ENCODE data around the gene SYT17. TPM values are rescaled to one million over a fixed set of nuclear protein-coding genes. Genes with fewer than 3 reads are reported as not detected.

Gene SYT17, protein sequence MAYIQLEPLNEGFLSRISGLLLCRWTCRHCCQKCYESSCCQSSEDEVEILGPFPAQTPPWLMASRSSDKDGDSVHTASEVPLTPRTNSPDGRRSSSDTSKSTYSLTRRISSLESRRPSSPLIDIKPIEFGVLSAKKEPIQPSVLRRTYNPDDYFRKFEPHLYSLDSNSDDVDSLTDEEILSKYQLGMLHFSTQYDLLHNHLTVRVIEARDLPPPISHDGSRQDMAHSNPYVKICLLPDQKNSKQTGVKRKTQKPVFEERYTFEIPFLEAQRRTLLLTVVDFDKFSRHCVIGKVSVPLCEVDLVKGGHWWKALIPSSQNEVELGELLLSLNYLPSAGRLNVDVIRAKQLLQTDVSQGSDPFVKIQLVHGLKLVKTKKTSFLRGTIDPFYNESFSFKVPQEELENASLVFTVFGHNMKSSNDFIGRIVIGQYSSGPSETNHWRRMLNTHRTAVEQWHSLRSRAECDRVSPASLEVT
- 0.18 TPM for polyA plus RNA-seq (2013)

DNA sequence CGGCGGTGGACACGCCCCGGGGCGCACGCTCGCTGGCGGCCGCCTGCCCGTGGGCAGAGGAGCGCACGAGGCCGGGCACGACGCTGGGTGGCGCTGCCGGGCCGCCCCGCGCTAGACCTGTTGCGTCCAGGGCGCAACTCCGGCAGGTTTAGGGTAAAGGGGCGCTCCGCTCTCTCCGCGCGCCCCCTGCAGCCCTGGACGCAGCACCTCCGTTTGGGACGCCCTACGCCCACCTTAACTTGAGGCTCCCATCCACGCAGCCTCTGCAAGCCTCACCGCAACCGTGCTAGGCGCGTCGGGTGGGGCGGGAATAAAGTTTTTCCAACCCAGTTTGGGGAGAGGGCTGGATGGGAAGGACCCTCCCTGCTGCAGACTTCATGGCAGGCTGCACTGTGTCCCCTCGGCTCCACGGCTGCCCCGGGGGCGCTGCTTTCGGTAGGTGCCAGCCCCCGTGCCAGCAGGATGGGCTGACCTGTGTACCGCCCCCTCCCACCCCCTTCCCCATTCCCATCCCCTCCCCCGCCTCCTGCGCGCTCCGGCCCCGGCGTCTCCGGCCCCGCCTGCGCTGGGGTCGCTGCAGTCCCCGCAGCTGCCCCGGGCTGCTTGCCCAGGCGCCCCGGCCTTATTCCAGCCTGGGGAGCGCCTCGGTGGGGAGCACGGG is at the start of gene SYT17:
Gene SYT17 (plus strand): TSS at position 531 of the 661 bp plus-strand sequence. CDS start 407 bp downstream, outside the sequence.
- no peak within 1 kb of the TSS for H3K27ac ChIP-seq (ENCODE audit: insufficient read depth in 1 of 2, low read depth in 1 of 2, low read length in 2 of 2, poor library complexity in 1 of 2, severe bottlenecking in 2 of 2)
- POLR2A ChIA-PET = no interaction called here
- DNase-seq = peak; percentile 79 to 84 (median 80)
- H3K9me3 ChIP-seq (ENCODE audit: control extremely low read depth in 1 of 5, control insufficient read depth in 4 of 5, insufficient read depth in 2 of 5, low read depth in 1 of 5, low read length in 4 of 5) = peaks cover 0 to 7% (median 2%) of the 10 kb centered on the region in 5 experiments
- CTCF ChIA-PET = no interaction called here
- WGBS (ENCODE audit: insufficient coverage) = 1% methylated on average over 38 of the region's 63 CpGs
- H3K36me3 ChIP-seq (ENCODE audit: control insufficient read depth in 4 of 4, insufficient read depth in 4 of 4, low read length in 3 of 4) = no peaks in the 10 kb centered on the region
- H3K27me3 ChIP-seq (replicated peaks in 2 of 5; ENCODE audit: control insufficient read depth in 4 of 5, insufficient read depth in 5 of 5, low read length in 4 of 5) = peaks cover 8 to 67% (median 21%) of the 10 kb centered on the region in 5 experiments
- peak within 1 kb of the TSS in 5 of 7 experiments; percentile 26 to 63 (median 56) for H3K4me3 ChIP-seq (ENCODE audit: control insufficient read depth in 1 of 7, extremely low read depth in 1 of 7, insufficient read depth in 4 of 7, low read depth in 2 of 7, low read length in 6 of 7)
- H3K4me1 ChIP-seq (ENCODE audit: control extremely low read depth in 1 of 4, control insufficient read depth in 4 of 4, insufficient read depth in 4 of 4, low read length in 3 of 4) = peaks cover 0 to 9% (median 8%) of the 10 kb centered on the region in 4 experiments

DNA sequence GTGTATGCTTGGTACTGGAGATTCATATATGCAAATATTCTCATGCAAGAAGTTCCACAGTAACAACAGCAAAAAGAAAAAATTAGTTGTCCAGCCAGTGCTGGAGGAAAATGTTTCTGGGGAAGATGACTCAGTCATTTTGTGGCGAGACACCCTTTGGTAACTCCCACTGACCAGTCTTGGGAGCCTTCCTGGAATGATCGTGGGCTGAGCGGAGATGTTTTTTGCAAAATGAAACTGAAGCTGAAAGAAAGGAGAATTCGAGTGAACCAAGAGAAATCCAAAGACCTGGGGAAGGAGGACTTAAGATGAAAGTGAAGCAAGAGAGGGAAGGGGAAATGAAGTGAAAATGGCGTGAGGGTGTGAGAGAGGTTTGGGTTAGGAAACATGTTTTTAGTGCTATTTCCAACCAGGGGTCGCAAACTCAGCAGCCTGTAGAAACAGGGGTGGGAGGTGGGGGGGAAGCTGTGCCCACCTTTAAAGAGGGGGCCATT is 49.1 kb upstream of the SYT17 start:
- POLR2A ChIA-PET = no interaction called here
- Histone ChIP-seq H3K4me3 (ENCODE audit: control insufficient read depth in 1 of 7, extremely low read depth in 1 of 7, insufficient read depth in 4 of 7, low read depth in 2 of 7, low read length in 6 of 7) (peak overlapping the region in 6 of 7 experiments; percentile 38 to 82 (median 58)), H3K27me3 (replicated peaks in 2 of 5; ENCODE audit: control insufficient read depth in 4 of 5, insufficient read depth in 5 of 5, low read length in 4 of 5) (no peaks in the 10 kb centered on the region), H3K9me3 (ENCODE audit: control extremely low read depth in 1 of 5, control insufficient read depth in 4 of 5, insufficient read depth in 2 of 5, low read depth in 1 of 5, low read length in 4 of 5) (no peaks in the 10 kb centered on the region), H3K4me1 (ENCODE audit: control extremely low read depth in 1 of 4, control insufficient read depth in 4 of 4, insufficient read depth in 4 of 4, low read length in 3 of 4) (peaks cover 16 to 60% (median 39%) of the 10 kb centered on the region in 4 experiments), H3K27ac (ENCODE audit: insufficient read depth in 1 of 2, low read depth in 1 of 2, low read length in 2 of 2, poor library complexity in 1 of 2, severe bottlenecking in 2 of 2) (peak overlapping the region in 1 of 2 experiments; percentile 80), H3K36me3 (ENCODE audit: control insufficient read depth in 4 of 4, insufficient read depth in 4 of 4, low read length in 3 of 4) (peaks cover 0 to 4% (median under 1%) of the 10 kb centered on the region in 4 experiments)
- 12% methylated on average over 6 of the region's 6 CpGs for WGBS (ENCODE audit: insufficient coverage)
- peak; percentile 31 to 57 (median 56) for DNase-seq
- CTCF ChIA-PET = interaction anchor here (1.1 to 2.4 kb wide), 2 partner anchors 33 to 57 kb away, joined by 4 to 12 read pairs; no protein-coding TSS in a partner anchor

- POLR2A ChIA-PET = no interaction called here
- Histone ChIP-seq H3K27ac (ENCODE audit: insufficient read depth in 1 of 2, low read depth in 1 of 2, low read length in 2 of 2, poor library complexity in 1 of 2, severe bottlenecking in 2 of 2) (peak overlapping the region in 1 of 2 experiments; percentile 80), H3K36me3 (ENCODE audit: control insufficient read depth in 4 of 4, insufficient read depth in 4 of 4, low read length in 3 of 4) (peaks cover 0 to 4% (median under 1%) of the 10 kb centered on the region in 4 experiments), H3K27me3 (replicated peaks in 2 of 5; ENCODE audit: control insufficient read depth in 4 of 5, insufficient read depth in 5 of 5, low read length in 4 of 5) (no peaks in the 10 kb centered on the region), H3K4me3 (ENCODE audit: control insufficient read depth in 1 of 7, extremely low read depth in 1 of 7, insufficient read depth in 4 of 7, low read depth in 2 of 7, low read length in 6 of 7) (peak overlapping the region in 5 of 7 experiments; percentile 22 to 82 (median 62)), H3K4me1 (ENCODE audit: control extremely low read depth in 1 of 4, control insufficient read depth in 4 of 4, insufficient read depth in 4 of 4, low read length in 3 of 4) (peaks cover 16 to 56% (median 37%) of the 10 kb centered on the region in 4 experiments), H3K9me3 (ENCODE audit: control extremely low read depth in 1 of 5, control insufficient read depth in 4 of 5, insufficient read depth in 2 of 5, low read depth in 1 of 5, low read length in 4 of 5) (no peaks in the 10 kb centered on the region)
- CTCF ChIA-PET = interaction anchor here (0.7 to 1.1 kb wide), 2 partner anchors 32 to 56 kb away, joined by 4 read pairs; no protein-coding TSS in a partner anchor
- DNase-seq = peak in 1 of 3 donors; percentile 32
- WGBS (ENCODE audit: insufficient coverage) = 100% methylated on average over 2 of the region's 5 CpGs
Measured at GRCh38 chr16:19119564-19119963, 48.5 kb upstream of the SYT17 start.

DNA sequence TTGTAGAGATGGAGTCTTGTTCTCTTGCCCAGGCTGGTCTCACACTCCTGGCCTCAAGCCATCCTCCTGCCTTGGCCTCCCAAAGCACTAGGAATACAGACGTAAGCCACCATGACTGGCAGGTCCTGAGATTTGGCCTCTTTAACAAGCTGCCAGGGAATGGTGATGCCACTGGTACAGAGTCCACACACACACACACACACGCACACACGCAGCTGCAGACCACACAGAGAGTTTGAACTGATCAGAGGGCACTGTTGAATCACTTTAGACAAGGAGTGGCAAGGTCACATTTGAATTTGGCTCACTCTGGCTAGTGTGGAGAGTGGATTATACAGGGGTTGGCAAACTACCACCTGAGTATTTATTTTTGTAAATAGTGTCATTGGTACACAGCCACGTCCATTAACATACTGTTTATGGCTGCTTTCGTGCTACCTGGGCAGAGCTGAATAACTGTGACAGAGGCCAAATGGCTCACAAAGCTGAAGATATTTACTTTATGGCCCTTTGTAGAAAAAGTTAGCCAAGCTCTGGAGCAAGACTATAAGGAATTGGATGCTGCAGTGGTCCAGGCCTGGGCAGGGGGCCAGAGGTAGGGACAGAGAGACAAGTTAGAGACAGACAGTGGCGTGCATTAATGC is 44.4 kb upstream of the SYT17 start:
- Histone ChIP-seq H3K36me3 (ENCODE audit: control insufficient read depth in 4 of 4, insufficient read depth in 4 of 4, low read length in 3 of 4) (peaks cover 0 to 4% (median 0%) of the 10 kb centered on the region in 4 experiments), H3K4me3 (ENCODE audit: control insufficient read depth in 1 of 7, extremely low read depth in 1 of 7, insufficient read depth in 4 of 7, low read depth in 2 of 7, low read length in 6 of 7) (no peak overlapping the region), H3K27me3 (replicated peaks in 2 of 5; ENCODE audit: control insufficient read depth in 4 of 5, insufficient read depth in 5 of 5, low read length in 4 of 5) (no peaks in the 10 kb centered on the region), H3K27ac (ENCODE audit: insufficient read depth in 1 of 2, low read depth in 1 of 2, low read length in 2 of 2, poor library complexity in 1 of 2, severe bottlenecking in 2 of 2) (no peak overlapping the region), H3K4me1 (ENCODE audit: control extremely low read depth in 1 of 4, control insufficient read depth in 4 of 4, insufficient read depth in 4 of 4, low read length in 3 of 4) (peaks cover 10 to 32% (median 17%) of the 10 kb centered on the region in 4 experiments), H3K9me3 (ENCODE audit: control extremely low read depth in 1 of 5, control insufficient read depth in 4 of 5, insufficient read depth in 2 of 5, low read depth in 1 of 5, low read length in 4 of 5) (peaks cover 0 to 11% (median 5%) of the 10 kb centered on the region in 5 experiments)
- no peak for DNase-seq
- ChIA-PET CTCF (interaction anchor here (1.9 kb wide), 1 partner anchor 15 kb away, joined by 4 read pairs; no protein-coding TSS in a partner anchor), POLR2A (no interaction called here)
- WGBS (ENCODE audit: insufficient coverage) = 97% methylated on average over 4 of the region's 6 CpGs

- ChIA-PET POLR2A (no interaction called here), CTCF (interaction anchor here (0.6 kb wide), 1 partner anchor 100 kb away, joined by 3 read pairs; no protein-coding TSS in a partner anchor)
- Histone ChIP-seq H3K36me3 (ENCODE audit: control insufficient read depth in 4 of 4, insufficient read depth in 4 of 4, low read length in 3 of 4) (no peaks in the 10 kb centered on the region), H3K9me3 (ENCODE audit: control extremely low read depth in 1 of 5, control insufficient read depth in 4 of 5, insufficient read depth in 2 of 5, low read depth in 1 of 5, low read length in 4 of 5) (peaks cover 0 to 11% (median 5%) of the 10 kb centered on the region in 5 experiments), H3K27ac (ENCODE audit: insufficient read depth in 1 of 2, low read depth in 1 of 2, low read length in 2 of 2, poor library complexity in 1 of 2, severe bottlenecking in 2 of 2) (no peak overlapping the region), H3K4me1 (ENCODE audit: control extremely low read depth in 1 of 4, control insufficient read depth in 4 of 4, insufficient read depth in 4 of 4, low read length in 3 of 4) (peaks cover 0 to 31% (median 13%) of the 10 kb centered on the region in 4 experiments), H3K4me3 (ENCODE audit: control insufficient read depth in 1 of 7, extremely low read depth in 1 of 7, insufficient read depth in 4 of 7, low read depth in 2 of 7, low read length in 6 of 7) (no peak overlapping the region), H3K27me3 (replicated peaks in 2 of 5; ENCODE audit: control insufficient read depth in 4 of 5, insufficient read depth in 5 of 5, low read length in 4 of 5) (no peaks in the 10 kb centered on the region)
- DNase-seq = peak in 2 of 3 donors; percentile 31 to 48
Measured at GRCh38 chr16:19126300-19126699, 41.7 kb upstream of the SYT17 start.

DNA sequence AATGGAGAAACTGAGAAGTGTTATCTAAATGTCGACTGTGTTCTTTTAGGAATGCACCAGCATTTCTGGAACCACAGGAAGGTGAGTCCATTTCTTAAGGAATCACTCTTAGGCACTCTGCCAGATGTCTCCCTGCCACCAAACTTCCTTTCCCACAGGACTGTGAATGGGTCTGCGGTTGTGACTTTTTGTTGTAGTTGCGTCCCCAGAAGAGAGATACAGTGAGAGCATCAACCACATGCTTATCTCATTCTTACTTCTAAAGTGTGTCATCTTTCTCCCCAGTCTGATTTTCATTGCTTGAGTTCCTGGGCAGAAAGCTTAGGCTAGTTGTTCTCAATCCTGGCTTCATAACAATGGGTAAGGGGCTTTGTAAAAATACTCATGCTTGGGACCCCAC is 40.8 kb upstream of the SYT17 start:
- peaks cover 0 to 11% (median 5%) of the 10 kb centered on the region in 5 experiments for H3K9me3 ChIP-seq (ENCODE audit: control extremely low read depth in 1 of 5, control insufficient read depth in 4 of 5, insufficient read depth in 2 of 5, low read depth in 1 of 5, low read length in 4 of 5)
- peaks cover 0 to 34% (median 18%) of the 10 kb centered on the region in 4 experiments for H3K4me1 ChIP-seq (ENCODE audit: control extremely low read depth in 1 of 4, control insufficient read depth in 4 of 4, insufficient read depth in 4 of 4, low read length in 3 of 4)
- POLR2A ChIA-PET = no interaction called here
- H3K27me3 ChIP-seq (replicated peaks in 2 of 5; ENCODE audit: control insufficient read depth in 4 of 5, insufficient read depth in 5 of 5, low read length in 4 of 5) = no peaks in the 10 kb centered on the region
- no peak for DNase-seq
- CTCF ChIA-PET = no interaction called here
- H3K36me3 ChIP-seq (ENCODE audit: control insufficient read depth in 4 of 4, insufficient read depth in 4 of 4, low read length in 3 of 4) = no peaks in the 10 kb centered on the region
- H3K27ac ChIP-seq (ENCODE audit: insufficient read depth in 1 of 2, low read depth in 1 of 2, low read length in 2 of 2, poor library complexity in 1 of 2, severe bottlenecking in 2 of 2) = no peak overlapping the region
- WGBS (ENCODE audit: insufficient coverage) = 95% methylated on average over 3 of the region's 3 CpGs
- H3K4me3 ChIP-seq (ENCODE audit: control insufficient read depth in 1 of 7, extremely low read depth in 1 of 7, insufficient read depth in 4 of 7, low read depth in 2 of 7, low read length in 6 of 7) = no peak overlapping the region
